Measurements from ENCODE around the gene JADE1.

Gene JADE1

GRCh38 chr4:128879283-128879682, 69.8 kb downstream of the JADE1 start:
- DNase-seq, result no peak

DNA sequence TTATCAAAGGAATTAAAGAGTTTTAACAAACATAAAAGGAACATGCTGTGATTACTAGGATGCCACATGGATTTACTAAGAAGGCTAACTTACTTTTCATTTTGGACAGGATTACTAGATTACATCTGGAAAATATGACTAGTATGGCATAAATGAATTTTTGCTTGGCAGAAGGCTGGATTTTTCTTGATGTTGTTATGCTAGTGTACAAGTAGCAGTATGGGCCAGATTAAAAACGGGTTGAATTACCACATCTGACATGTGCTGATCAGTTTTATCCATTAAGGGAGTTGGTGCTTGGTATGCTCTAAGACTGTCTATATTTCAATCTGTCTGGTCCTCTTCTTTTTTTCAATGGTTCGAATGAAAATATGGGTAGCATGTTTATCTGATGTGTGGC, 70.5 kb downstream of the JADE1 start:
- no peak for DNase-seq

- no peak for DNase-seq
Observed at GRCh38 chr4:128880662-128881061, 71.2 kb downstream of the JADE1 start.

GRCh38 chr4:128904821-128905220, 95.3 kb downstream of the JADE1 start:
- DNase-seq, result no peak

- DNase-seq, result no peak
Observed at GRCh38 chr4:128906581-128906980, 97.1 kb downstream of the JADE1 start.

DNA sequence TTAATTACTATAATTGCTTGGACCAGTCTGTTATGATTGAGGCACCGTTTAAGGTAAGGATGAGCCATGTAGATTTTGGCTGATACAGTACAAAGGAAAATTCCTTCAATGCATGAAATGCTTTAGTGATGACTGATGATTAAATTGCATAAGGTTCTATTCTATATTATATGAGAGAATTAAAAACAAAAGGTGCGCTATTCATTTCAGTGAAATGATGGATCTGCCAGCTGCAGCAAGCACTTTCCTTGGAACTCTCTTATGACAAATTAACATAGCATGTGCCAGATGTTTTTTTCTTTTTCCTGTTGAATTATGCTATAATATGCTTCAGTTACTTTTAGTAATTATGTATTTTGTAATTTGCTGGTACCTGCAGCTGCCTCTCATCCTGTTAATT, 98.5 kb downstream of the JADE1 start:
- no peak for DNase-seq

- DNase-seq, result no peak
Observed at GRCh38 chr4:128908735-128909134, 99.2 kb downstream of the JADE1 start.

DNA sequence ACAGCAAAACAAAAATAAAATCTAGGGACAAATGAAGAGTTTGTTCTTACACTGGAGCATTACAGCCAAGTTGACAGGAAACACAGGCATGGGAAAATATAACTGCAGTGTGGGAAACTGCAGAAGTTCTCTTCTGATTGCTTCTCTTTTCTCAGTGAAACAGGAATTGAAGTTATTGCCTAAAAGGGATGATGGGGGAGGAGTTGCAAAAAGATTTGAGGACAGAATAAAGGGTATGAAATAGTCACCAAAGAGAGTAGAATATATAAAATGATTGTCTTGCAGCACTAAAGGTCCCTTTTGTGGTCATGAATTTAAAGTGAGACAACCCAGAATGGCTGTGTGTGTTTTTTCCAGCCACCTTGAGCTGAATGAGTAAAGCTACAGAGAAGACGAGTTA, 103.7 kb downstream of the JADE1 start:
- DNase-seq, result no peak

DNA sequence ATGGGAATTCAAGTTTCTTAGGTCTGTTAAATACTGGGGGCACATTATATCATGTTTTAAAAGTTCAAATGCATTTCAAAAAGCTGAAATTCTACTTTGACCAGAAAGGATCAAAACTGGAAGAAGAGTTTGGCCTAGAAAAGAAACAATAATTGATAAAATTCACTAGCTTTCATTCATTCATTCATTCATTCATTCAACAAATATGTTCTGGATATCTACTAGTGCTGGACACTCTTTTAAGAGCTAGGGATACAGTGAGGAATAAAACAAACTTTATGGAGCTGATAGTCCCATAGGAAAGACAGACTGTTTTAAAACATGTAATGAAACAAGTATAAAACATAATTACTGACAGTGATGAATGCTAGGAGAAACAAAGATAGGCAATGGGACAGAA, 106.0 kb downstream of the JADE1 start:
- DNase-seq, result no peak

GRCh38 chr4:128916832-128917231, 107.3 kb downstream of the JADE1 start:
- no peak for DNase-seq

DNA sequence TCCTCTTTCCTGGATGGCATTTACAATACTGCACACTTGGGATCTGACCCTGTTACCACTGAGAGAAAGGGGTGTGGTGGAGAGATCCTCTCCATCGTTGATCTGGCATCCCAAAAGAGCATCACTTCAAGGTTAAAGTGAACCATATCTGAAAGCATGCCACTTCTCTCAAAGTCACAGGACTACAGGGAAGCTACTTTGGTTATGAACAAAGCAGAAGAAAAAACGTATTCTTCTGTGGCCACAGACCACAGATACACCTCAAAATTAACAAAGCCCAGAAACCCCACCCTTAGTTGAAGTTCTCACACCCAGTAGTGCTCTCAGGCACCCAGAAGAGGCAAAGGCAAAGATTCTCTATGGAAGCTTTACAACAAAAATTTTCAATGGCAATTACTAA, 108.3 kb downstream of the JADE1 start:
- DNase-seq, result no peak

GRCh38 chr4:128921954-128922353, 112.5 kb downstream of the JADE1 start:
- no peak for DNase-seq
